Cortex of kidney (tissue), 1 donor: Measurements from ENCODE around the gene AIRE.
"Not testable (repeated sequence)": the region's sequence is repeated elsewhere in the genome, so short reads cannot be mapped to it uniquely, and the experiment has no call there.

ENCODE experiments used
- DNase-seq: peaks from one replicate; lab custom pipeline; 2025; lab: John Stamatoyannopoulos, UW

The AIRE gene

GRCh38 chr21:44267655-44268142, 18.0 kb upstream of the AIRE start:
- DNase-seq: no peak

GRCh38 chr21:44269090-44269489, 16.6 kb upstream of the AIRE start:
- no peak for DNase-seq

- DNase-seq: no peak
Measured at GRCh38 chr21:44271558-44272283, 14.0 kb upstream of the AIRE start.

- DNase-seq: no peak
Measured at GRCh38 chr21:44272284-44272858, 13.3 kb upstream of the AIRE start.

GRCh38 chr21:44273046-44273445, 12.6 kb upstream of the AIRE start:
- no peak for DNase-seq

- DNase-seq: no peak
Measured at GRCh38 chr21:44275041-44275440, 10.6 kb upstream of the AIRE start.

GRCh38 chr21:44279354-44280260, 6.1 kb upstream of the AIRE start:
- DNase-seq: no peak

GRCh38 chr21:44281801-44282200, 3.9 kb upstream of the AIRE start:
- DNase-seq: no peak

- no peak for DNase-seq
Measured at GRCh38 chr21:44282370-44282769, 3.3 kb upstream of the AIRE start.

- not testable (repeated sequence) for DNase-seq
Measured at GRCh38 chr21:44283211-44283785, 2.4 kb upstream of the AIRE start.

- no peak for DNase-seq
Measured at GRCh38 chr21:44283948-44284347, 1.7 kb upstream of the AIRE start.

- no peak for DNase-seq
Measured at GRCh38 chr21:44286086-44286715, 525 bp downstream of the AIRE start.

GRCh38 chr21:44286716-44287632, 1.3 kb downstream of the AIRE start:
- DNase-seq: no peak

- DNase-seq: no peak
Measured at GRCh38 chr21:44288251-44289110, 2.8 kb downstream of the AIRE start.

GRCh38 chr21:44289381-44290010, 3.8 kb downstream of the AIRE start:
- DNase-seq: no peak

GRCh38 chr21:44290327-44291077, 4.8 kb downstream of the AIRE start:
- no peak for DNase-seq

- no peak for DNase-seq
Measured at GRCh38 chr21:44291078-44291935, 5.6 kb downstream of the AIRE start.
